Measurements from ENCODE around the gene TICRR.
"Not testable (repeated sequence)": the region's sequence is repeated elsewhere in the genome, so short reads cannot be mapped to it uniquely, and the experiment has no call there.

TICRR gene, protein sequence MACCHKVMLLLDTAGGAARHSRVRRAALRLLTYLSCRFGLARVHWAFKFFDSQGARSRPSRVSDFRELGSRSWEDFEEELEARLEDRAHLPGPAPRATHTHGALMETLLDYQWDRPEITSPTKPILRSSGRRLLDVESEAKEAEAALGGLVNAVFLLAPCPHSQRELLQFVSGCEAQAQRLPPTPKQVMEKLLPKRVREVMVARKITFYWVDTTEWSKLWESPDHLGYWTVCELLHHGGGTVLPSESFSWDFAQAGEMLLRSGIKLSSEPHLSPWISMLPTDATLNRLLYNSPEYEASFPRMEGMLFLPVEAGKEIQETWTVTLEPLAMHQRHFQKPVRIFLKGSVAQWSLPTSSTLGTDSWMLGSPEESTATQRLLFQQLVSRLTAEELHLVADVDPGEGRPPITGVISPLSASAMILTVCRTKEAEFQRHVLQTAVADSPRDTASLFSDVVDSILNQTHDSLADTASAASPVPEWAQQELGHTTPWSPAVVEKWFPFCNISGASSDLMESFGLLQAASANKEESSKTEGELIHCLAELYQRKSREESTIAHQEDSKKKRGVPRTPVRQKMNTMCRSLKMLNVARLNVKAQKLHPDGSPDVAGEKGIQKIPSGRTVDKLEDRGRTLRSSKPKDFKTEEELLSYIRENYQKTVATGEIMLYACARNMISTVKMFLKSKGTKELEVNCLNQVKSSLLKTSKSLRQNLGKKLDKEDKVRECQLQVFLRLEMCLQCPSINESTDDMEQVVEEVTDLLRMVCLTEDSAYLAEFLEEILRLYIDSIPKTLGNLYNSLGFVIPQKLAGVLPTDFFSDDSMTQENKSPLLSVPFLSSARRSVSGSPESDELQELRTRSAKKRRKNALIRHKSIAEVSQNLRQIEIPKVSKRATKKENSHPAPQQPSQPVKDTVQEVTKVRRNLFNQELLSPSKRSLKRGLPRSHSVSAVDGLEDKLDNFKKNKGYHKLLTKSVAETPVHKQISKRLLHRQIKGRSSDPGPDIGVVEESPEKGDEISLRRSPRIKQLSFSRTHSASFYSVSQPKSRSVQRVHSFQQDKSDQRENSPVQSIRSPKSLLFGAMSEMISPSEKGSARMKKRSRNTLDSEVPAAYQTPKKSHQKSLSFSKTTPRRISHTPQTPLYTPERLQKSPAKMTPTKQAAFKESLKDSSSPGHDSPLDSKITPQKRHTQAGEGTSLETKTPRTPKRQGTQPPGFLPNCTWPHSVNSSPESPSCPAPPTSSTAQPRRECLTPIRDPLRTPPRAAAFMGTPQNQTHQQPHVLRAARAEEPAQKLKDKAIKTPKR (N-terminal part only)

DNA sequence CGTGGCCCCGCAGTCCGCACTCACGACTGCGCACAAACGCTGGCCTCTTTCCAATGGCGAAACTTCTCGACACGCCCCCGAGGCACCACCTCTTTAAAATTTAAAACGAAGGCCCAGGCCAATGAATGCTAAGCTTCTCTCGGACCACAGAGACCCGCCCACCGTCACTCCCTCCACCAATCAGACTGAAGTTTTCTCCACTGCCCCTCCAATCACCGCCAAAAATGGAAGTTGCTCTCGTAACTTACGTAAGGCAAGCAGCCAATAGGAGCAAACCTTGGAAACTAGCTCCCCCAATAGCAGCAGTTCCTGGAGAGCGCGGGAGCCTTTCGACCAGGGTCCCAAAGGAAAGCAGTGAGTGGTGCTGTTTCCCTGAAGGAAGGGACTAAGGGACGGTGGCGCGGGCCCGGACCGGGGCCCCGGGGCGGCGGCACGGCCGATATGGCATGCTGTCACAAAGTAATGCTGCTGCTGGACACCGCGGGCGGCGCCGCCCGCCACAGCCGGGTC, at the start of gene TICRR:
Gene TICRR (plus strand): TSS at position 324 of the 510 bp plus-strand sequence. CDS start 118 bp downstream, at position 442.
- peak; percentile 99 for DNase-seq

DNA sequence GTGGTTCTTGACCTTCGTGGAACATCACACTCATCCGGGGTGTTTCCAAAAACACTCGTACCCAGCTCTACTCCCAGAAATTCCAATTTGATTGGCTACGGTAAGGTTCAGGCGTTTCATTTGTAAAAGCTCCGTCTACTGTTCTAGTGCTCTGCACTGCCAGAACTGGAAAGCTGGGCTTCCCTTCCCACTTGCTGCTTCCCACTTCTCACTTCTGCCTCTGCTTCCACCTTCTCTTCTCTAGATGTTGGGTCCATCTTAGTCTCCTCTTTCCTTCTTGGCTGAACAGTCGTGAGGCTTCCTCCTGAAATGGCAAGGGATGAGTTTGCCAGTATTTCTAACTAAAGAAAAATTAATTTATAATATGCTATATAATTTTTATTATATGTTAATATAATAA, 49.1 kb upstream of the TICRR start:
- DNase-seq, result no peak

DNA sequence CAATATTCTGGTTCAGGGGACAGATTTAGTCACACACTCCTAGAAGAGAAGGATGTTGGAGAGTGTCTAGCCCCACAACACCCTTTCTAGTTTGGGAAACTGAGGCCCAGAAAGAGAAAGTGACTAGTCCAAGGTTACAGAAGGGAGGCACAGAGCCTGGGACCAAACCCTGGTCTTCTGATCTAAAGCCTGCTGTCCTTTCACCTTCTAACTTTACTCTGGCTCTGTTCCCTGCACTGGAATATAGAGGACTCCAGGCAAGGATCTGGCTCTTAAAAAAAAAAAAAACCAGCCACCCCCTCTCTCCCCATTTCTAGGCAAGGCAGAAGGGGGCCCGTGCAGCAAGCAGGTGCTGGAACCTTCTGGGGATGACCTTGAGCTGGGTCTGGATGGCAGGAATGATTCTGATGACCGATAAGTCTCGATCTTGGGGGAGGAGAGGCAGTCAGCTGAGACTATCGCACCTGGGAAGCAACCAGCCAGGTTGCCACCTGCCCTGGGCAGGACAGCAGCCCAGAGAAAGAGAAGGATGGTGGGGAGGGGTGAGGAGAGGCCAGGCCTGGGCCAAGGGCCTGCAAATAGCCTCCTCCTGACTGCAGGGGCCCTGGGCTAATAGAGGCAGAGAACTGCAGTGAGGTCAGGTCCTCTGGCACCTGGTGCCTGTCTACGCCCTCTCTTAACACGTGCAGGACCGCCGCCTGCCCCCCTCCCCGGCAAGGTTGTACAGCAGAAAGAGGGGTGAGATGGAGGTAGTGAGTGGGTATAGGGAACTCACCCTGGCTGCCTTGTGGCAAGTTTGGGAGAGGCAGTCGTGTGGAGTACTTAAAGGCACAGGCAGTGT, 48.4 kb upstream of the TICRR start:
- no peak for DNase-seq

DNA sequence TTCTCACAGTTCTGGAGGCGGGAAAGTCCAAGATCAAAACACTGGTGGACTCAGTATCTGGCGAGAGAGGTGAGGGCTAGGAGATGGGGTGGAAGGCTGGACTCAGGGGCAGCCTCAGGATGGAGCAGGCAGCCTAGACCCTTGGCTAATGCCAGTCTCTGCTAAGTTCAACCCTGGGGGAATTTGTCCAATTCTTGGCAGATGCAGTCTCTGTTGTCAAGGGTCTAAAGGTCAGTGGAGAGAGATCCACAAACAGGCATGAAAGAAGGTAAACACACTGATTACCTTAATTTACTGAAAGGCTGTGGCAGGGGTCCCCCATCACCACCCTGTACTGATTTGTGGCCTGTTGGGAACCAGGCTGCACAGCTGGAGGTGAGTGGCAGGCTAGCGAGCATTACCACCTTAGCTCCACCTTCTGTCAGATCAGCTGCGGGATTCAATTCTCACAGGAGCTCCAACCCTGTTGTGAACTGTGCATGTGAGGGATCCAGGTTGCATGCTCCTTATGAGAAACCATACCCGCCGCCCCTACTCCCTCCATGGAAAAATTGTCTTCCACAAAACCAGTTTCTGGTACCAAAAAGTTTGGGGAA, 46.4 kb upstream of the TICRR start:
- DNase-seq, result no peak

DNA sequence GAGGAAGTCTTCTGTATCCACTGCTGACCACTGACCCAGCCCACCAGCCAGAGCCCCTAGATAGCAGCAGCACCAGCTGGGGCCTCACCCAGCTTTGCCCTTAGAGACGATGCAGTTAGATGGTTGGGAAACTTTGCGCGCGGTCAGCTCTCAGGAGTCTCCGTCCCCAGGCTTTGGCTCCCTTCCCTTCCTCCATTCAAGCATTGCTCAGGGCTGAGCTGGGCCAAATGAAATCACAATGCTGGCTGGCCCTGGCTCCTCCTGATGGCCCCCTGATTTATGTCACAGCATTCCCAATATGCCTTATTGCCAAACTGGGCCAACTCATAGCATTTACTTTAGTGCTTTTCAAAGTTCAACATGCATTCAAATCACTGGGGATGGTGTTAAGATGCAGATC, 44.3 kb upstream of the TICRR start:
- DNase-seq, result no peak

DNA sequence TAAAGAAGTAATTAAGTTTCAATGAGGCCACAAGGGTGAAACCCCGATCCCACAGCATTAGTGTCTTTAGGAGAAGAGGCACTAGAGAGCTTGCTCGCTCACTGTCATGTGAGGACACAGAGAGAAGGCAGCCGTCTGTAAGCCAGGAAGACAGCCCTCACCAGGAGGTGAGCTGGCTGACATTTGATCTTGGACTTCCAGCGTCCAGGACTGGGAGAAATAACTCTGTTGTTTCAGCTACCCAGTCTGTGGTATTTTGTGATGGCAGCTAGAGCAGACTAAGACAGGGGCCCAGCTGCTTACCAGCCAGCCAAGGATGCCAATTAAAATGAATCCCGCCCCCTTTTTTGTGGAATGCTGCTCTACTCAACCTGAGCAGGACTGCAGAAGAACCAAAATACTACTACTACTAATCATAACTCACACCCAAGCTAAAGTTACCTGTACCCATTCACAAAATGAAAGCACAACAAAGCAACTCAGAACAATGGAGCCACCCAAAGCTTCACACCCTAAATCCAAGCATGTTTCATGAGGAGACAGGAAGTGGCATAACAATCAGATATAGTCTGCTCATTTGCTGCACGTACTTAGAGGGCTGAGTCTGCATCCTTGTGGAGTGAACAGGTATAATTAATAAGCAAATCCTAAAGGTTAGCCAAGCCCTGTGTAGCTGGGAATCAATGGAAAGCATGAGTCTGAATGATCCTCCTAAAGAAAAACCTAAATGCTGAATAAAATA, 43.3 kb upstream of the TICRR start:
- no peak for DNase-seq

DNA sequence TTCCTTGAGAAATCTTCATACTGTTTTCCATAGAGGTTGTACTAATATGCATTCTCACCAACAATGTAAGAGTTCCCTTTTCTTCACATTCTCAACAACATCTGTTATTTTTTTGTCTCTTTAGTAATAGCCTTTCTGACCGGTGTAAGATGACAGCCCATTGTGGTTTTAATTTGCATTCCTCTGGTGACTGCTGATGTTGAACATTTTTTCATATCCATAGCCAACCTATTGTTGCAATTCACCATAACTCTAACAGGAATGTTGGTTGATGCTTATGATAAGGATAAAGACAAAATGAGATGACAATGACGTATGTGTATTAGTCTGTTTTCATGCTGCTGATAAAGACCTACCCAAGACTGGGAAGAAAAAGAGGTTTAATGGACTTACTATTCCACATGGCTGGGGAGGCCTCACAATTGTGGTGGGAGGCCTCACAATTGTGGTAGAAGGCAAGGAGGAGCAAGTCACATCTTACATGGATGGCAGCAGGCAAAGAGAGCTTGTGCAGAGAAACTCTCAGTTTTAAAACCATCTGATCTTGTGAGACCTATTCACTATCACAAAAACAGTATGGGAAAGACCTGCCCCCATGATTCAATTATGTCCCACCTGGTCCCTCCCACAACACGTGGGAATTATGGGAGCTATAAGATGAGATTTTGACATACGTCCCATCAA, 41.3 kb upstream of the TICRR start:
- no peak for DNase-seq

DNA sequence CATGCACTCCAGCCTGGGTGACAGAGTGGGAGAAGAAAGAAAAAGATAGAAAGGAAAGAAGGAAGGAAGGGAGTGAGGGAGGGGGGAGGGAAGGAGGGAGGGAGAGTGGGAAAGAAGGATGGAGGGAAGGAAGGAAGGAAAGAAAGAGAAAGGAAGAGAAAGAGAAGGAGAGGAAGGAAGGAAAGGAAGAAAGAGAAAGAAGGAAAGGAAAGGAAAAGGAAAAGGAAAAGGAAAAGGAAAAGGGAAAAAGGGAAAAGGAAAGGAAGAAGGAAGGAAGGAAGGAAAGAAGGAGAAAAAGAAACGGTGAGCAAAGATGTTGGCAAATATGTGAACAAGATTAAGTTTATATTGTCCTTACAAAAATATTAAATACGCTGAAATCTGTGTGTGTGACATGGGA, 36.2 kb upstream of the TICRR start:
- no peak for DNase-seq

DNA sequence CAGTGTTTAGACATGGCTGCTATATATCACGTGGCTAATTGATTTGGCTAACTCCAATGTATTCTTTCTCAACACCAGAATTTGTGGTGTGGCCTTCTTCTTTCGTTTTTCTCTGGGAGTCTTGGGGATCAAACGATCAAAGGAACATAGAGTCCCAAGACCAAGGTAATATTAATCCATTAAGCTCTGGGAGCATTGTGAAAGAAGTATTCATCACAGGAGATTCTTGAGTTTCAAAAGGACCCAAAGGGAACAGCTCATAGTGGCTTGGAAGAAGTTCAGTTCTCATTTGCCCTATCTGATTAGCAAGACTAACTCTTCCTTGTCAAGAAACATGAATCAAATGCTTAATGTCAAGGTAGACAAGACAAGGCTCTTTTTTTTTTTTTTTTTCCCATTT, 32.9 kb upstream of the TICRR start:
- DNase-seq, result no peak

DNA sequence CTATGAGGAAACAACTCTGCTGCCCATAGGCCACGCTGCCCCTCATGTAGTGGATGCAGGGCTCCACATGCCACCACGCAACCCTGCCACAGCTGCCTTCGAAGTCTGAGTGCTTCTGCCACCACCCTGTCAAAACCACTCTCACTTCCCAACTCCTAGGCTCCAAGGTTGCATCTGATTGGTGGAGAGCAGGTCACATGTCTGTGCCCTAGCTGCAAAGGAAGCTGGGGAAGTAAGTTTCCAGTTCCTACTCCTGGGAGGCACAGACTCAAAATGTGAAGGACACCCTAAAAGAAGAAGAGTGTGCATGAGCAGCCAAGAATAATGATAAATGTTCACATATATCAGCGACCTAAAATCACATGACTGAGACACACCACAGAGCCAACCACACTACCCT, 31.9 kb upstream of the TICRR start:
- no peak for DNase-seq

DNA sequence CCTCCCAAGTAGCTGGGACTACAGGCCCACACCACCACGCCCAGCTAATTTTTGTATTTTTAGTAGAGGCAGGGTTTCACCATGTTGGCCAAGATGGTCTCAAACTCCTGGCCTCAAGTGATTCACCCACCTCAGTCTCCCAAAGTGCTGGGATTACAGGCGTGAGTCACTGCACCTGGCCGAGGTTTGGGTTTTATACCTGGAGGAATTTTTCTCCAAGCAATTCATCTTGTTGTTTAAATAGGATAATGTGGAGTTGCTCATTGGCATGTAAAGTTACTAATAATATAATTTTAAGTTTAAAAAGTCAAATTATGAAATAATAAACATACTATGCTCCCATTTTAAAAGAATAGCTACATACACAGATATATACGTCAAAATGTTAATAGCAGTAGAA, 26.1 kb upstream of the TICRR start:
- not testable (repeated sequence) for DNase-seq

DNA sequence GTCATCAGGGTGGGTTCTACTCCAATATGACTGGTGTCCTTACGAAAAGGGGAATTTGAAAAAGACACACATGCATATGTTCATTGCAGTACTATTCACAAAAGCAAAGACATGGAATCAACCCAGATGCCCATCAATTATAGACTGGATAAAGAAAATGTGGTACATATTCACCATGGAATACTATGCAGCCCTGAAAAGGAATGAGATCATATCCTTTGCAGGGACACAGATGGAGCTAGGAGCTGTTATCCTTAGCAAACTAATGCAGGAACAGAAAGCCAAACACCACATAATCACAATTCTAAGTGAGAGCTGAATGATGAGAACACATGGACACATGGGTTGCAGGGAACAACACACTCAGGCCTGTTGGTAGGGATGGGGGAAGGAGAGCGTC, 24.8 kb upstream of the TICRR start:
- no peak for DNase-seq

DNA sequence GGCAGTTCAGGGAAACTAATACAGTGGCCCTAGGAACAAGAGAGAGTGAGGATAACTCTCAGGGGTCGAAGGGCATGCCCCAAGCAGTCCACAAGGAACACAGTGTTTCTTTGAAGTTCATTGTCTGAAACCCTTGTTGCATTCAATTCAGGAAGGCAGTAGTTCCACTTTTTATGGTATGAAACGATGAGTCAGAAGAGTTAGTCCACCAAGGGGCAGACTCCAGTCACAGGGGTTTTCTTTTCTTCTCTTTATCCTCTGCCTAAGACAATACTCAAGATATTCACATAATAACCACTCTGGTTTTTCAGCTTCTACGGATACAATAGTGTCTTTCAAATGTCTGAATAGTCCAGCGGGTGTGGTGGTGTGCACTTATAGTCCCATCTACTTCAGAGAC, 23.7 kb upstream of the TICRR start:
- DNase-seq, result no peak

DNA sequence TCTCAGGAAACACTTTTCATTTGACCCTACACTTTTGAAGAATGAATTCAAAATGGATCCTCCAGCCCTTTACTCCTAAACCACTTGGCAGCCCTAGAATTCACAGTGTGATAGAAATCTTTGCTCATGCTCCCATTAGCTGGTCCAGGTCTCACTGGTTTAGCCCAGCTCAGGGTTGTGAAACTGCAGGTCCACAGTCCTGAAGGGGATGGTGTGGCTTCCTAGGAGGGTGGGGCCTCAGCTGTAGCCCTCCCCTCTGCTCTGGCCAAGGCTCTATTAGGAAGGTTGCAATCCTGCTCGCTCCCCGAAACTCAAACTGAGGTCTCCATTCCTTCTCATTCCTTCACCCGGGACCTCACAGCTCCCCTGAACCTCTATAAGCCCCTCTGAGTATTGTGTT, 21.6 kb upstream of the TICRR start:
- DNase-seq, result no peak

DNA sequence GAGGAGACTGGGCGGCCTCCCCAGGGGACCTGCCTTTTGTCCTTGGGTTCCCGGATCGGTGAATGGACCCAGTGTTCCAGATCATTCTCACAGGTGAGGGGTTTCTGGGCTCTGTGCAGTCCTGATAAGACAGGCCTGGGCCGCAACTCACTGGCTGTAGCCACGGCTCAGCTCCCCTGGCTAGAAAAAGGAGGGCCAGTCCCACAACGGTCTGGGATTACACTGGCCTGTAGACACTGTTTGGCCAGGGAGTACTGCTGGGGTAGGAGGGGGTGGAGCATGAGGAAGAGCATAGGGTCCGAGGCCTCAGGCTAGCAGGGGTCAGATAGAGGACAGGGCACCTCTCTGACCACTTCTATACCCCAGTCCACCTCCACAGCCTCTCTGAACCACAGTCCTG, 21.0 kb upstream of the TICRR start:
- DNase-seq, result no peak

DNA sequence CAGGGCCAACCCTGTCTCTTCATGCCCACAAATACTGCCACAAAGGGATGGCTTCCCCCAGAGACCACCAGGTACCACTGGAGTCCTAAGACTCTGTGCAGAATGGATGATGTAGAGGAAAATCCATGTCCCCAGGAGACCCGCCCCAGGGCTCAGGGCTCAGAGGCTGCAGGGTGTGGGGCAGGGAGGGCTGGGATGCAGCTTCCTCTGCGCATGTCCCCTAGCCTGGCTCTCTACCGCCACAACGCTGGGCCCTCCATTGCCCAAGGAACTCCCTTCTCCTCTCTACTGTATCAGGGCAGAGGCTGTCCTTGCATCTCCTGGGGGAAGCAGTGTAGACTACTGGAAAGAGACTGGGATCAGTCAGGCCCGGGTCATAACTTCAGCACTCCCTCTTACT, 19.5 kb upstream of the TICRR start:
- DNase-seq, result no peak

DNA sequence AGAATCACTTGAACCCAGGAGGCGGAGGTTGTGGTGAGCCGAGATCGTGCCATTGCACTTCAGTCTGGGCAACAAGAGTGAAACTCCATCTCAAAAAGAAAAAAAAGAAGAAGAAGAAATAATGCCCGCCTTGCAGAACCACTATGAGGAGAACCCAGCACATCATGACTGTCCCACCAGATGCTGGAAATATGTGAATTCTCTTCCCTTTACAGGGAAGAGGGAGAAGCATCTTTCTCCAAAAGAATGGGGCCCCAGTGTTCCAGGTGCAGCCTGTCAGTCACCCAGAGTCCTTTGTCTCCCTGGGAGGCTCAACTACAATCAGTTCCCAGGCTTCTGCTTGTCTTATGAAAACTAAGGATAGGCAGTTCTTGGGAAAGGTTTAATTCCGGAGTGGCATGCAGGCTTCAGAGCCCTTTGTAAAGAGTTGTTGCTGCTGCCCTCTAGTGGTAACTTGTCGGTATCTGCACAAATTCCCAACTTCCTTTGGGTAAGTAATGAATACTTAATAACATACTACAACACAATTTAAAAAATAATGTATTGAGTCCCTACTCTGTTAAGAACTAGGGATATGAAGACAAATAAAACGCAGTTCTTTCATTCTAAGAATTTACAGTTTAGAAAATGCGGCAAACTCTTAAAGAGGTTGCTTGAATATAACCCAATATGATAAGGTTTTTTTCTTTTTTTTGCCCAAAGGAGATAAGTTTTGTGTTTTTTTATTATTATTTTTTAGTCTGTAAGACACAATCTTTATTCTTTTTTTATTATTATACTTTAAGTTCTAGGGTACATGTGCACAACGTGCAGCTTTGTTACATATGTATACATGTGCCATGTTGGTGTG, 18.6 kb upstream of the TICRR start:
- peak; percentile 2 for DNase-seq

DNA sequence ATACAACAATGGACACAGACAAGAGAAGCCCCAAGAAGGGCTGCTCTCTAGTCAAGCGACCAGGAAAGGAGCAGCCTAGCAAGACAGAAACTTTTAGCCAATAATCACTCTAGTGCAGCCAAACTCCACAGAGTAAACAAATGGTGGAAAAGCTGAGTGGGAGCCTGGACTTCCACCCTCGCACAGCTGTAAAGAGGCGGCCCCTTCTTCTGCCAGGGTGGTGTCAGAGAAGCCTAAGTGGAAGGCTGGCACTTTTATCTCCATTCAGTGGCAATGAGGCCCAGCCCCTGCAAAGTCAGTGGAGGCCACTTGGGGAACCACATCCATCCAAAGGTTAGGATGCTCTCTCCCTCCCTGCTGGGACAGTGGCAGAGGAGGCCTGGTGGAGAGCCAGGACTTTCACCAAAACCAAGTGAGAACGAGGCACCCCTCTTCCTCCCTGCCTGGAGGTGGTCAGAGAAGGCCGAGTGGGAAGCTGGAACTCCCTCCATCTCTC, 15.5 kb upstream of the TICRR start:
- DNase-seq, result no peak

DNA sequence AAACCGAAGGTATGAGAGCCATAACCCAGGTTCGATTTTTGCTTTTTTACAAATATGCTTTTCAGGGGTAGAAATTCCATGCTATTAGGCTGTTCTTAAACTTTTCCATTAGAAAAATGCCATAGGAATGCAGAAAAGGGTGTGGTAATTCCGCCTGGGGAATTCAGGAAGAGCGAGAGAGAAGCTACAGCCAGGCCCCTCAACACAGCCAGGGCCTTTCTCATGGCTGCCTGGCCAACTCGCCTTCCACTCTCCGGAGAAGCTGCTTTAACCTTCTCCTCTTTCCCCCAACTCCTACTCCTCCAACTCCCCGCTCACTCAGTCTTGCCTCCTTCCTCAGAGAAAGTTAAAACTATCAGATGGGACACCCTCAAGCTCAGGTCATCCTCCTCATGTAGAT, 9.1 kb upstream of the TICRR start:
- DNase-seq, result no peak
